Tibial nerve (tissue), 4 donors: ENCODE results near the gene FTCDNL1.

ENCODE experiments used
- EP300 ChIP-seq, 2 donors: sonication (generic); formaldehyde crosslinking; IDR thresholded peaks; one replicate each; pipeline ENCODE4 v1.6.1; 2017; ENCODE audit warnings: antibody characterized with exemption in 2 of 2, mild to moderate bottlenecking in 1 of 2
- POLR2A ChIP-seq, 2 donors: fragments of 450-650 bp; IDR thresholded peaks; one replicate each; pipeline ENCODE4 v1.6.1; 2017; ENCODE audit warnings: antibody characterized with exemption in 2 of 2, mild to moderate bottlenecking in 2 of 2, moderate library complexity in 2 of 2
- TF ChIP-seq, protein P1 (sequence below), 5 experiments: fragments of 200-600 bp in 3 of 5; fragments of 450-650 bp in 2 of 5; sonication (generic) in 3 of 5; IDR thresholded peaks; one replicate each; pipeline ENCODE4 v1.5.1; 2016 to 2019; ENCODE audit warnings: antibody characterized with exemption in 5 of 5, mild to moderate bottlenecking in 3 of 5, moderate library complexity in 2 of 5

DNA sequence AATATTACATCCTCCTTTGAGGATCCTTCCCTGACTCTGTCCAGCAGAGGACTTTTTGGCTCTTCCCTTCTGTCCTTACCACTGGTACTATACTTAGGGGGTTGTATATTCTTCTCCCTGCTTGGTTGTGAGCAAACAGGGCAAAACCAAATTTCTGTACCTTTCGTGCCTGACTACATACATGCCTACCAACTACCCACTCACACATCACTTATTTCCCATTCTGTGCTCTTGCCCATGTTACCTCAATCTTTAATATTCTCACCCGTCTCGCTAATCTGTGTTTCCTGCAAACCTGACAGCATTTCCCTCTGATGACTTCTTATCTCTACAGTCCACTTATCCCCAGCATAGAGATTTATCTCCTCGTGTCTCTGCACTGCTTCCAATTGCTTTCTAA, 58.6 kb downstream of the FTCDNL1 start:
- TF ChIP-seq, protein P1, sequence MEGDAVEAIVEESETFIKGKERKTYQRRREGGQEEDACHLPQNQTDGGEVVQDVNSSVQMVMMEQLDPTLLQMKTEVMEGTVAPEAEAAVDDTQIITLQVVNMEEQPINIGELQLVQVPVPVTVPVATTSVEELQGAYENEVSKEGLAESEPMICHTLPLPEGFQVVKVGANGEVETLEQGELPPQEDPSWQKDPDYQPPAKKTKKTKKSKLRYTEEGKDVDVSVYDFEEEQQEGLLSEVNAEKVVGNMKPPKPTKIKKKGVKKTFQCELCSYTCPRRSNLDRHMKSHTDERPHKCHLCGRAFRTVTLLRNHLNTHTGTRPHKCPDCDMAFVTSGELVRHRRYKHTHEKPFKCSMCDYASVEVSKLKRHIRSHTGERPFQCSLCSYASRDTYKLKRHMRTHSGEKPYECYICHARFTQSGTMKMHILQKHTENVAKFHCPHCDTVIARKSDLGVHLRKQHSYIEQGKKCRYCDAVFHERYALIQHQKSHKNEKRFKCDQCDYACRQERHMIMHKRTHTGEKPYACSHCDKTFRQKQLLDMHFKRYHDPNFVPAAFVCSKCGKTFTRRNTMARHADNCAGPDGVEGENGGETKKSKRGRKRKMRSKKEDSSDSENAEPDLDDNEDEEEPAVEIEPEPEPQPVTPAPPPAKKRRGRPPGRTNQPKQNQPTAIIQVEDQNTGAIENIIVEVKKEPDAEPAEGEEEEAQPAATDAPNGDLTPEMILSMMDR (IDR thresholded peaks at IDR 0.05) = no peak
- TF ChIP-seq POLR2A (IDR thresholded peaks at IDR 0.05) (no peak), EP300 (IDR thresholded peaks at IDR 0.05) (no peak)
